LoVo (cell line): ENCODE data around the gene DAPK2.

Experiments used
- DNase-seq: peaks from one replicate; pipeline ENCODE4 v3.0.0-alpha.2; 2016; ENCODE audit warnings: low spot score

DAPK2 gene

DNA sequence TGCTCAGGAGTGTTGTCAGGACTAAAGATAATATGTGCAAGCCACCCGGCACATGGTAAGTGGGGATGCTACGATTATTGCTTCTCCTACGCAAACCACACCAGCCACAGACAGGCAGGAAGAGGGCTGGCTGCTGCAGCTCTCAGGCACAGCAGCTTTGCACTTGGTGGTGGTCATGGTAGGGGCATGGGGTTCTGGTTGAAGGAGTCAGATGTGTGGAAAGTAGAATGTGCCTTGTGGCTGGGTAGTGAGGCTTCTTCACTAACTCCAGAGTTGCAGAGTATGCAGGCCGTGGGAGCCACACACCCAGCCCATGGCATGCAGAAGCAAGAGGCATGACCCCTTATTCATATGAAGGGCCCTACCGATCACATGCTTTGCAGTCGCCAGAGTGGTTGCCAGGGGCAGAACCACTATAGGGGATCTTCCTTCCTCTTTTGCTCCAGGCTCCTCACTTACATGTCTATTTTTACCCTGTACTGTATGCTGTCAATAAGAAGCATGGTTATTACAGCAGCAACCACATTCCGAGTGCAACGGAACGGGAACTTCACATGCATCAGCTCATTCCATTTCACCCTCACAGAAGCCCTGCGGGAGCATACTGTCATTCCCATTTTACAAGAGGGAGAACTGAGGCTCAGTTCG is 153.4 kb downstream of the DAPK2 start:
- no peak for DNase-seq

DNA sequence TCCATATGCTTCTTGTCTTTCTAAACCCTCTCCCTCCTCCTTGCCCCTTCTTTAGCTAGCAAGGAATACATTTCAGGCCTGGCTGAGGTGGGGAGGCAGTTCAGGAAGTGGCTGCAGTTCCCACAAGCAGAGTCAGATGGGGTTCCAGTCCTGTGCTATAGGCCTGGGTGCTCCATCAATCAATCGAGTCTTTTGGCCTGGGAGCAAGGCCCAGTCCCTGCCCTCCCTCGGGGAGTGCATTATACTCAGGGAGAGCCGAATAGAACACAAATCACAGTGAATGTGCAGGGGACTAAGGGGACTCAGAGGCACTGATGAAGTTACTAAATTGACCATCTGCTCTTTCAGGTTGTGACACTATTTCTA is 154.5 kb downstream of the DAPK2 start:
- DNase-seq = no peak

DNA sequence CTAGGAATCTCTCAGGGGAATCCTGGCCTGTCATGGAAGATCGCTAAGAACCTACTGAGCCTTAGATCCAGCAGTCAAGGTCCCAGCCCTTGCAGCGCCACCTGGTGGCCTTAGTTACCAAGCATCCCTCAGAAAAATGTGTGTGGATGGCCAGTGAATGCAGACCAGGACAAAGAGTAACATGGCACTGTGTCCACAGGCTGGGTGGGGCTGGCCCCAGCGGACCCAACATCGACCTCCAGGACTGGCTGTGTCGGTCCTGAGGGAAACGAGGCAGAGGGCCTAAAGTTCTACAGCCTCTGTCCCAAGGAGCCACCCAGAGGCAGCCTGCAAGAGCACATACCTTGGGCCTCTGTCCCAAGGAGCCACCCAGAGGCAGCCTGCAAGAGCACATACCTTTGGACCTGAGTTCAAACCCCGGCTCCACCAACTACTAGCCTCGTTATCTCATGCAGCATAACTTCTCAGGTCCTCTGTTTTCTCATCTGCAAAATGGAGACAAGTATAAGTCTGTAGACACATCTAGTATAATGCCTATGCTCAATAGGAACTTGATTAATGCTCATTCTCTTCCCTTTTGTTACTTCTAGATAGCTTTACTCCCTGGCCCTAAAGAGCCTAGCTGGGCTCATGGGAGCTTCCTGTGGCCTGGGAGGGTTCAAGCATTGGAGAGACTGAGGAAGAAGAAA is 155.1 kb downstream of the DAPK2 start:
- DNase-seq = peak; percentile 78

DNA sequence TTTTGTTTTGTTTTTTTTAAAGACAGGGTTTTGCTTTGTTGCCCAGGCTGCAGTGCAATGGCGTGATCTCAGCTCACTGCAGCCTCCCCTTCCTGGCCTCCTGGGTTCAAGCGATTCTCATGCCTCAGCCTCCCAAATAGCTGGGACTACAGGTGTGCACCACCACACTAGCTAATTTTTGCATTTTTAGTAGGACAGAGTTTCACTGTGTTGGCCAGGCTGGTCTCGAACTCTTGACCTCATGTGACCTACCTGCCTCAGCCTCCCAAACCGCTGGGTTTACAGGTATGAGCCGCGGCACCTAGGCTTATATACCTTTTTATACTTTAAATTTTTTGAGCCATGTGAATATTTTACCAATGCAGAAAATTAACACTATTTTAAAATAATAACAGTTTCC is 155.7 kb downstream of the DAPK2 start:
- no peak for DNase-seq

DNA sequence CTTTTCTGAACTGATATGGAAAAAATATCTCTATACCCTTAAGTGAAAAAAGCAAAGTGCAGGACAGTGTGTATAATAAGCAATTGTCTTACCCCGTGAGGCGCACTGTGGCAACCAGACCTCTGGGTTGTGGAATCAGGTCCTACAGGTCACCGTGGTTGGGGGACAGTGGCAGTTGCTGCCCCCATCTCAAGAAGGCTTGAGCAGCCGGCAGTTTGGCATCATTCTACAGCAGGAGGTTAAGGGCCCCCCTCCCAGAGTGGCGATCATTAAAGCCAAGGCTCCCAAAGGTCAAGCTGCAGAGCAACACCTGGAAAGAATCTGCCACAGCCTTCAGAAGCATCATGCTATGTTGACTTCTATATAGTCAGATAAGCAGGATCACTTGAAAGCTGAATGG is 156.5 kb downstream of the DAPK2 start:
- no peak for DNase-seq

DNA sequence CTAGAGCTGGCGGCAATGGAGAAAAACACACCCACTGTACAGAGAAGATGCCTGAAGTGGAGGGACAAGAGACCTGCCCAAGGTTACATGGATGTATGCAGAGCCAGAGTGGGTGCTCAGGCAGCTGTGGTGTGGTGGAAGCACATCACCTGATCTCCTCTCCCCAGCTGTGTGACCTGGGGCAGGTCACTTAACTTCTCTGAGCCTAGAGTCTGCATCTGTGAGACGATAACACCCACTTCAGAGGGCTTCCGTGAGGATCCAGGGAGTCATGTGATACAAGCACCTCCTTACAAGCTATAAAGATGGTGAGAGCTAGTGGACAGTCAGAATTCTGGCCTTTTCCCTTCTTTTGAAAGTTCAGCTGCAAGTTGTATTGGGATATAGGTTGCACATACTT is 157.5 kb downstream of the DAPK2 start:
- DNase-seq = no peak

DNA sequence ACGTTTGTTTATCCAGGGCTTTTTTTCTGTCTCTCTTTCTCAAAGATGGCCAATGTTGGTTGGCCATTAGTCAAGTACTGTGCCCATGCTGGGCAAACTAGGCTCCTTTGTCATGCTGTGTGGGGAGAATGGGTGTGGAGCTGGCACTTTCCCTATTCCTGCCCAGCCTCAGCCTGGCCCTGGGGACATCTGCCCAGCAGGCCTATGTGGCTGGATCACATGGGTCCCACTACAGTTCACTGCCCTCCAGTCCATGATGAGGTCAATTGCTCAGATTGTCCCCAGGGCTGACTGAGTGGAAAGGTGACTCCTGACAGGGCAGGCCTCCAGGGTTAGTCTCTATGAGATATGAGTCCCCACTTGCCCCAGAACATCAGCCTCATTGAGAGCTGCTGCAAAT is 158.1 kb downstream of the DAPK2 start:
- no peak for DNase-seq

DNA sequence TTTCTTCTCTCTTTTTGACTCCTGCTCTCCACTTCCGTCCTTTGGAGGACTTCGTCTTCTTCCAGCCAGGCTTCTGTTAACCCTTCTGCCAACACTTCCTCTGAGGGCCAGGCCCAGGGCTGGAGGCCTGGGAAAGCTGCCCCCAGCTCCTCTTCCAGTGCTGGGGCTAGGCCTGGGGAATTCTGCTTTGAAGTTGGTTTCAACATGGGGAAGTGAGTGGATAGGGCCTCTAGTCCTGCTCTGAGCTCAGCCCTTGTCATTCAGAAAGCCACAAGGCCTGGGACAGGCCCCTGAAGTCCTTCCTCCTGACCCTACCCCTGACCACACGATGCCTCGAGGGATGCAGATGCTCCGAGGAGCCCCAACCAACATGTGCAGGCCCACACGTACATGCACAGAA is 158.7 kb downstream of the DAPK2 start:
- no peak for DNase-seq

DNA sequence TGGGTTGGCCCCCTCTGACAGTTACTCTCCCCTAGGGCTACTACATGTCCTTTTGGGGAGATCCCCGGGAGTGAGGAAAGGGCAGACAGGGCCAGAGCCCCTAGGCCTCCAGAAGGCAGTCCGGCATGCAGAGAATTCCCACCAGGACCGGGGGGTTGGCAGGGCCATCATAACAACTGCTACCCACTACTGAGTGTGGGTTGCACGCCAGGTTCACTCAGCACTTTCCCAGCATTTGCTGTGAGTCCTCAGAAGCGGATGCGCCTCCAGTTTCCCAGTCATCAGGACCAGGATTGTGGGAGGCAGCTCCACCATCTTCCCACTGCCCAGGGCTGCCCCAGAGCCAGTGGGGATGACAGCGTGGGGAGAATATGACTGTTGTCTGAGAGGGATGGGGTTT is 161.3 kb downstream of the DAPK2 start:
- DNase-seq = no peak

DNA sequence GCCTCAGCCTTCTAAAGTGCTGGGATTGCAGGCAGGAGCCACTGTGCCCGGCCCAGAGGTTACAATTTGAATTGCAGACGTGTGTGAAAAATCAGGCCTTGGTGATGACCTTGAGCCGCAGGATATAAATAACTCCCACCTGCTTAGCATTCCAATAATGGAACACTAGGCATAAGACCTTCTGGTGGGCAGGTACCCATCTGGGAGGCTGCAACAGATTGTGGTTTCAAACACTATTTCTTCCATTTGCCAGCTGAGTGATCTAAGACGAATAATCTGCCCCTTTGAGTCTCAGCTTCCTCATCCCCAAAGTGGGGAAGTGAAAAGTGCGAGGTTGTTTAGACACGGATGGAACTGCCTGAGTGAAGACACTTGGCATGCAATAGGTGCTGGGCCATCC is 164.9 kb downstream of the DAPK2 start:
- no peak for DNase-seq

DNA sequence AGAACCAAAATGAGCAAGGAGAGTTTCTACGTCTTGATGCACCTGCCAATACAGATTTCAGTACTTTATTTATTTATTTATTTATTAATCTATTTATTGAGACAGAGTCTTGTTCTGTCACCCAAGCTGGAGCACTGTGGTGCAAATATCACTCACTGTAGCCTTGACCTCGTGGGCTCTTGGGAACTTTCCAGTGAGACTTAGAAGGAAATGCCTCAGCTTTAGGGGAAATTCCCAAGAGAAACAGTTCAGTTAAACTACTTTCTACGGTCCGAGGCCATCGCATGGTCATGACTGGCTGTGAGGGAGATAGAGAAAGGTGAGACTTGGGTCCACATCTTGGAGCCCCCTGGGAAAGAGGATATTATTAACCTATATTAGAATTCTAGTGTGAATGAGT is 165.5 kb downstream of the DAPK2 start:
- no peak for DNase-seq

DNA sequence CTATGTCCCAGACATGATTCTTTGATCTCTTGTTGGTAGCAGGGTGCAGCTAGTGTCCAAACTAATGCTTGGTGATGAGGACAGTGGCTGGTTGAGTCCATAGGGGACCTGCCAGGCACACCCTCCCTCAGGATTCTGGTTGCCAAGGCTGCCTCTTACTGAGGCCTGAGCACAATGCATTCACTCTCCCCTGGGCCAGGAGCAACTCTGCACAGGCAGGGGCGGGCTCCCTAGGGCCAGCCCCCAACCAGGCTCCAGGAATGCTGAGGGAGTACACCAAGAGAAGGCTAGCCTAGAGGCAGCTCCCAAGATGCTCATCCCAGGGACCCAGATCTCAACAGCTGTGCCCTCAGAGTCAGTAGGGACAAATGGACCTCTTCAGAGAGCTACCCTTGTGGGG is 166.3 kb downstream of the DAPK2 start:
- no peak for DNase-seq

DNA sequence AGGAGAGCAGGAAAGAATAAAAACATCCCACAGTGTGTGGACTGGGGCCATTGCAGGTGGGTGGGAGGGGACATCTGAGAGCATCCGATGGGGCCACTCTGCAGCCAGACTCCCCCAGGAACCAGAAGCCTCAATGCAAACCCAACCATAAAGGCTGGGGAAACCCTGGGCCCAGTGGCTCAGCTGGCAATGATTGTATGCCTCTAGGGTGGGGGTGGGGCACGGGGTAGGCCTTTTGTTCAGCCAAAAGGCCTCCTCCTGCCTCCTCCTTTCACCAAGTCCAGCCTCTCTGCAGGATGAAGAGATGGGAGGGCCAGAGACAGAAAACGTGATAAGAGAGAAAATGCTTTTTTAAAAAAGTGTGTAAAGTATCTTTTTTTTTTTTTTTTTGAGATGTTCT is 167.1 kb downstream of the DAPK2 start:
- no peak for DNase-seq

DNA sequence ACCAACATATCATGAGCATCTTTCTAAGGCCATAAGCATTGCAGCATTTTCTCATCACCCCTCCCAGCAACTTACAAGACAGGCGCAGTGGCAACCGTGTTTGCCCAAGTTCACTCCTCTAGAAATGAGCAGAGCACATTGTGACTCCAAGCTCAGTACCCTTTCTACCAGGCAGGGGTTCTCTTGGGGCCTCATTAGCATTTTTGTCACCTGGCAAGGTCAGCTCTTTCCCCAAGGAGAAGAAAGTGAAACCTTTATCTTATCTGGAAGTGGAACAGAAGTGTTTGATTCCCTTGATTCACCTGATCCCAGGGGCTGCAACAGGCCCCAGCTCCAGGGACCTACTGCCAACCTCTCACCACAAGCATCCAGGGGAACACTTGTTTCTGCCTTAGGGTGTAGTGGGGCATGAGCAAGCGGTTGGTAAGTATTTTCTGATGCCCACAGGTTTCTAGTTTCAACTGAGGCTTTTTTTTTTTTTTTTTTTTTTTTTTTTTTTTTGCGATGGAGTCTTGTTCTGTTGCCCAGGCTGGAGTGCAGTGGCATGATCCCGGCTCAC is 168.5 kb downstream of the DAPK2 start:
- DNase-seq = no peak

DNA sequence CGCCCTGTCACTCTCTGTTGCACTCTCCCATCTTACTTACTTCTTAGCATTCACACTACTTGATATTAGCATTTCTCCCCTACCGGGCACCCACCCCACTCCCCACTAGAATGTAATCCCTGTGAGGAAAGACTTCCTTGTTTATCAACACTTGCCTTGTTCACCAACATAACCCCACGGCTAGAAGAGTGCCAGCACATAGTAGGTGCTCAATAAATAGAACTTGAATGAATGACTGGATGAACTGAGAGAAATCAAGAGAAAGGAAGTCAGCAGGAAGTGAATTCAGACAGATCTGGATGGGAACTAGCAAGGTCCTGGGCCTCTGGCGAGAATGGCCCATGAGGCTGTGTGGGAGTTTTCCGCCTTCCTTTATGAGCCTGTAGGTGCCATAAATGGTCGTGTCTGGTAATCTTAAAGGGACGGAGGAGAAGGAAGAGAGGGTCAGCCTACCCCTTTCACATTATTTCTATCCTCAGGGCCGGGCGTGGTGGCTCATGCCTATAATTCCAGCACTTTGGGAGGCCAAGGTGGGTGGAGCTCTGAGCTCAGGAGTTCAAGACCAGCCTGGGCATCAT is 170.1 kb downstream of the DAPK2 start:
- no peak for DNase-seq

DNA sequence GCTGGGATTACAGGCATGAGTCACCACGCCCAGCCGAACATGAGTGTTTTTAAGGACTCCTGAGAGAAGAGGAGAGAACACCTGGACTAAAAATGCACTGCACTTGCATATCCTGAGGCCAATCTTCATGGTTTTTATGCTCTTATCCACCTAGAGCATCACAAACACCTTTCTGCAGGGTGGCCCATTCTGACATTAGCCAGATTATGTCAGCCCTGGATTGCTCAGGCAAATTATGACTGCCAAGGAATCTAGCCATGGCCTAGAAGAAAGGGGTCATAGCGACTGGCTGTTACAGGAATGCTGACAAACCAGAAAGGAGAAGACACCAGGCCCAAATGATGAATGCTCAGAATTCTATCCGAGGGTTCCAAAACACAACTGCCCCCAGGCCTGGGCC is 171.7 kb downstream of the DAPK2 start:
- no peak for DNase-seq

DNA sequence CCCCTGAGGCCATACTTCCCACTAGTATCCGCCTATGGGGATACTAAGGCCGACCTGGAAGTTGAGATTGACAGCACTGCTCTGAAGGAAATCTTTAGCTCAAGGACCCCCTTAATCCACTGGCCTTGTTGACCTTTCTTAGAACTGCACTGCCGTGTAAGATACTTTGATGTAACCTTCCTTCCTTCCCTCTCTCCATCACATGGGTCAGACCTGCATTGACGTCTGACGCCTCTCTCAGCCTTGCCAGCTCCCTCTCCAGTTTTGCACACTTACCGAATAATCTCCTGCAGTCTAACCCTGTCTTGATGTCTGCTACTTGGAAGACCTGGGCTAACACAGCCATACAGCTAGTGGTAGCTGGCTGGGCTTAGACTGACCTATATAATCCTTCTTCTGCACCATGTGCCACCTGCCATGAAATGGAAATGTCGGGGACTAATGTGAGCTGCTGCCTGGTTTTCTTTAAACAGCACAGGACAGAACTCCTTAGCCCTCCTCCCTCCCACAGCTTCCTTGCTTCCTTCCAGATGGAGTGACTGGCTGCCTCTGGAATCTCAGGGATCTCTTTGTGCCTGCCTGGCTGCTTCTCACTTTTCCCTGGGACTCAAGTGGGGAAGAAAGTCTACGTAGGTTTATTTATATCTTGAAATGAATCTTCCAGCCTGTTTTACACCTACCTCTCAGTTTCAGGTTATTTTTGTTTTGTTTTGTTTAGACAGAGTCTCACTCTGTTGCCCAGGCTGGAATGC is 173.3 kb downstream of the DAPK2 start:
- no peak for DNase-seq

DNA sequence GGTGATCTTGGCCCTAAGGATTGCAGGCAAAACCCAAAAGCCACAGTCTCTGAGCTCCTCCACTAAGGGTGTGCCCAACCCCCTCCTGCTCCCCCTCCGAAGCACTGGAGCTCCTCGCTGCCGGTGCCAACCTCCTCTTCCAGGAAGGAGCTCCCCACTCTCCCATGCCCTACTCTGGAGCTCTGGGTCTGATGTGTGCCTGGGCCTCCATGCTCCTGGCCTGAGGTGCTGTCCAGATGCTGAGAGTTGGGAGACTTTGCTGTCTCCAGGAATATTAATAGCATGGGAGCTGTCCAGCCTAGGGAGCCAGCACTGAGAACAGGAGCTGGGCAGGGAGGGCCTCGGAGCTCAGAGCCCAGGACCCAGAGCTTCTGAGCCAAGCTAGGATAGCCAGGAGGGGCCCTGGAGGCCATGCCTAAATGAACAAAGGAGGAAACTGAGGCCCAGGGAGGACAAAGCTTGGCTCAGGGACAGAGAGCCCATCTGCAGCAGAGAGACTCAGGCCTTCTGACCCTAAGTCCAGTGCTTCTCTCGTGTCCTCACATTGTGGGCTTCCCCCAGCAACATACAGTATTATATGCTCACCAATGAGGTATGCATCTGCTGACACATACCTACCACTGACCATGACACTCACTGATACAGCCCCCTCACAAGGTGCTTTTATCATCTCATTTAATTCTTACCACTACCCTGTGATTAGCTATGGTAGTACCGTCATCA is 175.6 kb downstream of the DAPK2 start:
- DNase-seq = peak; percentile 21

DNA sequence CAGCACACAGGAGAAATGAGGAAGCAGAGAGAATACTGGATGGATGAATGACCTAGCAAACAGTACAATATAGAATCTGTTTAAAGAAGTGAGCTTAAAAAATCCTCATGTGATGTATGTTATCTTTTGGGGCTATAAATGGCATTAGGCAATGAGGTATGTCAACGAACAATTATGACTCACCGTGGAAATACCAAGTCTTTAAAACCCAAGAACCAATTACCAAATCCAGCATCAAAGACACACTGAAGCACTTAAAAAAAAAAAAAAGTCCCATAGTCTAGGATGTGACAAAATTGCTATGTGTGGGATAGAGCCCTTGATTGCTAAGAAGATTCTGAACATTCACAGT is 176.3 kb downstream of the DAPK2 start:
- DNase-seq = peak; percentile 14

DNA sequence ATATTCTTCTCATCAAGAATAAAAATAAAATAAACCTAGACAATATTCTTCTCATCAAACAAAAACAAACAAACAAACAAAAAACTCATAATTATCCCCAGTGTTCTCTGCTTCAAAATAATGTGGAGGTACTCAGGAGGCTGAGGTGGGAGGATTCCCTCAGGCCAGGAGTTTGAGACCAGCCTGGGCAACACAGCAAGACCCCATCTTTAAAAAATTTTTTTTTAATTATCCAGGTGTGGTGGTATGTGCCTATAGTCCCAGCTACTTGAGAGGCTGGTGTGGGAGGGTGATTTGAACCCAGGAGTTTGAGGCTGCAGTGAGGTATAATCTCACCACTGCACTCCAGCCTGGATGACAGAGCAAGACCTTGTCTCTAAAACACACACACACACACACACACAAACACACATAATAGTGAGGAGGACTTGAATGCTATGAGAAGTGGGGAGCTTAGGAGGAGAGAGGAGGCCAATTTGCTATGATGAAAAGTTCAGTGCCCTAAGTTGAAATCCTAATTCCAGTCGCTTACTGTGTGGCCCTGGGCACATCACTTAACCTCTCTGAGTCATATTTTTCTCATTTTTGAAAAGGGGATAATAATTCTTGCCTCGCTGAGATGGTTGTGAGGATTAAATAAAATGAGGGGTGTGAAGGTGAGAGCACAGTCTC is 176.8 kb downstream of the DAPK2 start:
- no peak for DNase-seq

DNA sequence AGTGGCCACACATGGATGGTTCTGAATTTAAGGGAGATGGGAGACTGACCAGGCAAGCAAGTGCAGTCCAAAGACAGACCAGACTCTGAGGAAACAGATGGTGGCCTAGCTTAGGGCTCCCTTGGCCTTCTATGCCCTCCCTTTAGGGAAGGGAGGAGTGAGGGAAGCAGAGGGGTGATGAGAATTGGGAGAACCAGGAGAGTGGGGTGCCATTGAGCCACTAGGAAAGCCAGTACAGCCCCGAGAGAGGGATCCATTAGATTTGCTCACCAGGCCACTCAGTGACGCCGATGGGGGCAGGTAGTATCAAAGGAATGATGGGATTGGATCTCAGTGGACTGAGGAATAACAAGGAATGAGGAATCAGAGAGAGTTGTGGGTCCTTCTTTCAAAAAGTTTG is 182.1 kb downstream of the DAPK2 start:
- no peak for DNase-seq
